Lung microvascular endothelial cell (primary cell): Measurements from ENCODE around the gene AMIGO1. TPM values are rescaled to one million over a fixed set of nuclear protein-coding genes. Genes with fewer than 3 reads are reported as not detected.

Experiments used
- DNase-seq, 2 donors: peaks; one replicate each; pipeline versions ENCODE4 v3.0.0 to v3.0.0-alpha.2; 2010; ENCODE audit warnings: low read depth in 2 of 2
- total RNA-seq: library from RNA; depleted of rRNA; stranded (reverse); fragments of >200 nt; gene quantifications from 2 replicates; pipeline ENCODE4 v1.2.1, GENCODE V29; 2014

Gene AMIGO1
- total RNA-seq, 1 donor from 2014 or later = 1.4 TPM

GRCh38 chr1:109532365-109533136 lies 23.0 kb upstream of the AMIGO1 start:
- peak; percentile 75 to 78 for DNase-seq

GRCh38 chr1:109531826-109532364 lies 22.4 kb upstream of the AMIGO1 start:
- no peak for DNase-seq

GRCh38 chr1:109531380-109531779 lies 21.9 kb upstream of the AMIGO1 start:
- DNase-seq = no peak

GRCh38 chr1:109530457-109531087 lies 21.0 kb upstream of the AMIGO1 start:
- DNase-seq = no peak

DNA sequence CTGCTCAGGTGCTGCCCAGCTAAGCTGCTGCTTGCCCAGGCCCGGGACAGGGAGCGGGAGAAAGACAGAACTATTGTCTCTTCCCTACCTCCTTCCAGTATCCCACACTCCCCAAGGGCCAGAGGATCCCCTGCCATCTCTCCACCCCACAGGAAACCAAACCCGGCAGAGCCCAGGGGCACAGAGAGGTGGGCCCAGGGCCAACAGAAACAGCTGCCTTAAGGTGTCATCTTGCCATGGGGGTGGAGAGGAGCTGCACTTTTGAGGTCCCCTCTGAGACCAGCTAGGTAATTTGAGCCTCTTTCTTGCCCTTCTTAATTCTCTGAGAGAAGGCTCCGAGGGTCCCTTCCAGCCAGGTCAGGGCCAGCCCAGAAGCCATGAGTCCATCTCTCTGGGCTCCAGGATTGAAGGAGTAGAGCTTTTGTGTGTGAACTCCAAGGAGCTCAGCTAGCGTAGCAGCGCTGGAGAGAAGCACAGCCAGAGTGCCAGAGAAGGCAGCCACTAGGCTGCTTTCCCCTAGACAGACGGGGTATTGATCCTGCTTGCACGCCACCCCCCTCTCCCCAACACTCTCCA lies 20.4 kb upstream of the AMIGO1 start:
- DNase-seq = no peak

- DNase-seq = no peak
Observed at GRCh38 chr1:109528712-109529111, 19.2 kb upstream of the AMIGO1 start.

DNA sequence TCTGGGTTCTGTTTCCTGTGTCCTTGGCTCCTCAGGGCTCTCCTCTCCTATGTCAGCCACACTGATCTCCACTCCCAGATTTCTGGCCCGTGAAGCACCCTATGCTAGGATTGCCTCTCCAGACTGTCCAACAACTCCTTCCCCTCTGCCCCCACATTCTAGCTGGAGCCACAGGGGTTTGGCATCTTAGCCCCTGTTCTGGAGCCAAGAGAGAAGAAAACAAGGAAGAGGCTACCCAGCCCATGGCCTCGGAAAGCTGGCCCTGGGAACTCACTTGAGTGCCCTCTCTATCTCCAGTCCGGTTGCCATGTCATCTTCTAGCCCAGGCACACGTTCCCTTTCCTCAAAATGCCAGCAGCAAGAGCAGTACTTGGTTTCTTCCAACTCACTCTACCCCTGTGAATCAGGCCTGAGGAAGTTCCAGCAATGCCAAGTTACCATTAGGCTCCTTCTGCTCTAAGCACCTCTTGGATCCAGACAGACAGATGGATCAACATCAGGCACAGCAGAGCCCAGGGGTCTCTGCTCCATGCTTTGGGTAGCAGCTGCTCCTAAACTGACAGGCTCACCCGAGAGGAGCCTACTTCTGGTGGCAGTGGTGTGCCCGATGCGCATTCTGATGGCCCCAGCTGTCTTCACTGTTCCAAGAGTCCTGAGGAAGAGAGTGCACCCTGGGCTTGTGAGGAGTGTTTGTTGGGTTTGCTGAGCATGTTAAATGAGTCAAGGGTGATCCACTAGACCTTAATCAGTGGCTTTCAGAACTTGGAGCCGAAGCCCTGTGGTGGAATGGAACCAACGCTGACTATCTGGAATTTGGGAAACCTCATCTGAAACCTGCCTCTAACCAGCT lies 18.5 kb upstream of the AMIGO1 start:
- DNase-seq = no peak

DNA sequence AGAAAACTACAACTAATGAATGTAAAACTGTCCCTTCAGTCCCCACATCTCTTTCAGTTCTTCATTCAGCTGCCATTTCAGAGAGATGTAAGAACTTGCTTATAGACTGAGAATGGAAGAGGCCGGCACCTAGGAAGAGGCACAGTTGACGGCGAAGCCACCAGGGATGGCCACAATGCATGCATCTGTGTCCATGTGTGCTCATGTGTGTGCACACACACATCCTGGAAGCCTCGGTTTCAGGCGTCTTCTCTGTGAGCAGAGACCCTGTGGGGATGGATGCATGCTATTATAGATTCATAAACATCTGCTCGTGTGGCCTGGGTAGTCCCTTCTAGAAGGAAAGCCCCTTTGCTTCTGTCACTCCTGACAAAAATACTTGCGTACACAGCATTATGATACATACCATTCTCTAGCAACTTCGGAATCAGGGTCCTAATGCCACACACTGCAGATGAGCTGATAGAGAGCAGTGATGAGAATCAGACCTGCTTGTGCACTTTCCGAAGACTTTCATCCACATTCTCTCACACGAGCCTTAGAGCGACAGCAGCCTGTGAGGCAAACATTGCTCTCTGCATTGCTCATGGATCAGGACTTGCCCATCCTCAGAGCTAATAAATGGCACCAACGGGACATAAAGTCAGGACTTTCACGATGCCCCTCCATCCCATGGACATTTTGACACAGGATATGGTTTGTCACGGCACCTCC lies 17.7 kb upstream of the AMIGO1 start:
- DNase-seq = no peak

GRCh38 chr1:109523706-109524105 lies 14.2 kb upstream of the AMIGO1 start:
- no peak for DNase-seq

GRCh38 chr1:109522026-109522425 lies 12.5 kb upstream of the AMIGO1 start:
- DNase-seq = no peak

- no peak for DNase-seq
Observed at GRCh38 chr1:109521002-109521951, 11.8 kb upstream of the AMIGO1 start.

GRCh38 chr1:109517337-109517736 lies 7.8 kb upstream of the AMIGO1 start:
- no peak for DNase-seq

DNA sequence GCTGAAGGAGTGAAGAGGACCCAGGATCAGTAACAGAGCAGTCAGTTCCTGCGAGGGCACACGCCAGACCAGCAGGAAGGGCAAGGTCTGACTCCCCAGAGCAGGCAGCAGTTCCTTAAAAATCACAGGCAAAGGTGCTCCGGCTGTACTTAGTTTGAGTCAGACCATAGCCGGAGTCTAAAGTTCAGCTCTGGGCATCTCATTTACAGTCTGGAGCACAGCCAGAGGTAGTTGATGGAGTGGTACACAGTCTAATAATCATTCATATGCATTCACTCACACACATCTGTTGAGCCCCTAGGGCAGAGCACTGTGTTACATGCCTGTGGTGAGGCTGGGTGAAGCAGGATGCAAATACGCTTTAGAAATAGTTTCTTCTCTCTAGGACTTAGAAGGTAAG lies 7.3 kb upstream of the AMIGO1 start:
- DNase-seq = no peak

- DNase-seq = no peak
Observed at GRCh38 chr1:109514846-109515245, 5.3 kb upstream of the AMIGO1 start.

DNA sequence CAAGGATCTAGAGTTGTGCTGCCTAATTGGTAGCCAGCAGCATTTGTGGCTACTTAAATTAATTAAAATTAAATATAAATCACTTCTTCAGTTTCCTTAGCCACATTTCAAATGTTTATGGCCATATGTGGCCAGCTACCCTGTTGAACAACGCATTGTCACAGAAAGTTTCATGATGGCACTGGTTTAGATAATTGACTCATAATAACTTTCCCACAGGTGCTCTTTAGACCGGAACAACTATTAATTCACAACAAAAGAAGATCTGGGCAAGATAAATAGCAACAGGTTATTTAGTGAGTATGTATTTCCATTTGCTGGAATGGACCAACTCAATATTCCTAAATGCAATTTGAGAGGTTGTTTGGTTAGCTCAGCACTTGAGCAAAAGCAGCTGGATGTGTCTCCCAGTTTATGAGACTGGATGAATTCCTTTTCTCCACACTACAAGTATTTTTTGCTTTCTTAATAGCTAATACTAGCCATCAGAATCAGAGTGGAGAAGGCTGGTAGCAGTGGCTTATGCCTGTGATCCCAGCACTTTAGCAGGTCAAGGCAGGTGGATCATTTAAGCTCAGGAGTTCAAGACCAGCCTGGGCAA lies 3.7 kb upstream of the AMIGO1 start:
- DNase-seq = no peak

GRCh38 chr1:109508873-109509175 lies 703 bp downstream of the AMIGO1 start:
- no peak for DNase-seq

DNA sequence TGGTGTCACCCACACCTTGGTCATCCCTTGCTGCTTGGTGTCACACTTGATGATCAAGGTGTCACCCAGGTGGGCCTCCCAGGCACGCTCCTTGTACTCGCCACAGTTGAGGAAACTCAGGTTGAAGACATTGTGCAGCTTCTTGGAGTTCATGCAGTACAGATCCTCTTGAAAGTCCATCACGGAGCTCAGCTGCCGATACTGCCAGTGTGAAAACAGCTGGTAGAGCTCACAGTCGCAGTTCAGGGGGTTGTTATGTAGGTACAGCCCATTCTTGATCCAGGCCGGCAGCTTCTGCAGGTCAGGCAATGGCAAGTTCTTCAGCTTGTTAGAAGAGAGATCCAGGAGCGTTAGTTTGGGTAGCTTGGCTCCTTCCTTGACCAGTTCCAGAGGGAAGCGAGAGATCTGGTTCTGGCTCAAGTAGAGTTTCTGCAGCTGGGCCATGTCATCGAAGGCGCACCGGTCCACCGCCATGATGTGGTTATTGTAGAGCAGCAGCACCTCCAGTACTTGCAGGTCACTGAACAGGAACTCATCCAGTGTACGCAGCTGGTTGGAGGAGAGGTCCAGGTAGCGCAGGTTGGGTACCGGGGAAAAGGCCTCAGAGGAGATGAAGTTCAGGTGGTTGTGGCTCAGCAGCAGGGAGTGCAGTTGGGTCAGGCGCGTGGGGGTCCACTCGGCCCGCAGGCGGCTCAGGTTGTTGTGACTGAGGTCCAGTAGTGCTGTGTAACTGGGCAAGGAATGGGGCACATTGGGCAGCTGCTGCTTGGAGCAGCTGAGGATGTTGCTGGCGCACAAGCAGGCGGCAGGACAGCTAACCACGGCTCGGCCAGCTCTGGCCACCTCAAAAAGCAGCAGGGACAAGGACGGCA lies 1.3 kb downstream of the AMIGO1 start:
- no peak for DNase-seq

DNA sequence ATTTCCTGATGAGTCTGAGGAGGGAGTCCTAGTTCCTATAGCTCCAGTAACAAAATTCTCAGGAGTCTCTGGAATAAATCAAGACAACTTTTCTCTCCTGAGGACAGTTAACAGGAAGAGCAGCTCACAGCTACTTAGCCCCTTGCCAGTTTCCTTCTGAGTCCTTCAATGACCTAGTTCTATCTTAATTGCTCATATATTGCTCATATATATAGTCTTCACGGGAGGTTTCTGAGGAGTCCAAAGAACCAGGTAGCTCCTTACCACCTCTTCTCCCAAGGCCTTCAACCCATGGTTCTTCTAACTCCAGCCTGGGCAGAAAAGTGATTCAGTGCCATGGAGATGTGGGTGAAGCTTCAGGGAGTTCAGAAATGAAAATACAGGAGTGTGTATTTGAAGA lies 4.6 kb downstream of the AMIGO1 start:
- DNase-seq = no peak

- DNase-seq = no peak
Observed at GRCh38 chr1:109503935-109504334, 5.6 kb downstream of the AMIGO1 start.
